K562 (cell line): ENCODE data around the gene TAF15. TPM values are rescaled to one million over a fixed set of nuclear protein-coding genes. Genes with fewer than 3 reads are reported as not detected.

ENCODE experiments used
- ATAC-seq: fragments of 200-7000 bp; cut with Tn5 transposase; 3 replicates; pipeline ENCODE4 v1.9.1; 2020; ENCODE audit warnings: moderate library complexity
- BruUV-seq: library from RNA; stranded (reverse); fragments of 400-500 nt; replicated peaks from 2 replicates; lab custom pipeline; 2021; lab: Mats Ljungman, UMichigan
- CTCF ChIA-PET: fragments of 300-600 bp; formaldehyde crosslinking; extraction: SDS; loops from one replicate; lab custom pipeline; 2021; ENCODE audit warnings: low intra/inter-chr PET ratio; lab: Yijun Ruan, JAX
- POLR2A ChIA-PET: fragments of 300-600, 350-650 bp; sonication (Branson Sonifier 250); formaldehyde crosslinking; extraction: SDS; loops from one replicate; lab custom pipeline; 2021; ENCODE audit warnings: antibody characterized with exemption, inconsistent platforms; lab: Yijun Ruan, JAX
- DNase-seq, 4 experiments: peaks; one replicate each; pipeline versions ENCODE4 v3.0.0 to v3.0.0-alpha.2; 2011 to 2018; ENCODE audit warnings: low spot score in 3 of 4, mixed read lengths in 3 of 4; ENCODE audit errors: extremely low read depth in 1 of 4
- FAIRE-seq: peaks from 2 replicates; lab custom pipeline; 2011; peaks lifted over from hg19 to GRCh38; lab: Jason Lieb, UNC
- H2AFZ ChIP-seq: 2 replicates; pipeline ENCODE4 v1.6.0; 2011; ENCODE audit warnings: low read depth, low read length, control low read depth, inconsistent platforms
- H3K27ac ChIP-seq: fragments of 200-600 bp; 3 replicates; pipeline ENCODE4 v1.8.0; 2011; ENCODE audit warnings: low read depth, mild to moderate bottlenecking, control low read depth, inconsistent platforms, low read length, moderate library complexity, mixed read lengths; ENCODE audit errors: extremely low read depth
- H3K27me3 ChIP-seq, 2 experiments: fragments of 300-600 bp in 1 of 2; 2 replicates in 1 of 2; 3 replicates in 1 of 2; pipeline versions ENCODE4 v1.6.0 to v1.8.0; 2011; ENCODE audit warnings: inconsistent platforms in 2 of 2, low read length in 2 of 2, mild to moderate bottlenecking in 1 of 2, mixed read lengths in 1 of 2, moderate library complexity in 1 of 2; ENCODE audit not compliant: control insufficient read depth in 2 of 2, insufficient read depth in 2 of 2
- H3K36me3 ChIP-seq: fragments of 300-600 bp; 3 replicates; pipeline ENCODE4 v1.8.0; 2011; ENCODE audit warnings: mild to moderate bottlenecking, low read length, inconsistent platforms; ENCODE audit not compliant: control insufficient read depth, insufficient read depth
- H3K4me1 ChIP-seq, 2 experiments: fragments of 200-600 bp in 1 of 2; replicated peaks in 1 of 2; 2 replicates in 1 of 2; 3 replicates in 1 of 2; pipeline versions ENCODE4 v1.5.1 to v1.8.0; 2011; ENCODE audit warnings: inconsistent platforms in 2 of 2, low read length in 2 of 2, mild to moderate bottlenecking in 1 of 2, mixed read lengths in 1 of 2, moderate library complexity in 1 of 2; ENCODE audit not compliant: control insufficient read depth in 2 of 2, insufficient read depth in 2 of 2
- H3K4me2 ChIP-seq: 2 replicates; pipeline ENCODE4 v1.6.1; 2011; ENCODE audit warnings: low read length, control low read depth, inconsistent platforms, mixed read lengths; ENCODE audit not compliant: insufficient read depth
- H3K4me3 ChIP-seq: fragments of 200-600 bp; sonication (generic), shearing (Covaris generic); 2 replicates; pipeline ENCODE4 v1.5.1; 2016; ENCODE audit warnings: control low read depth, inconsistent platforms
- H3K79me2 ChIP-seq: fragments of 200-600 bp; 3 replicates; pipeline ENCODE4 v1.8.0; 2011; ENCODE audit warnings: low read length, inconsistent platforms; ENCODE audit not compliant: control insufficient read depth, insufficient read depth
- H3K9ac ChIP-seq, 2 experiments: 2 replicates each; pipeline versions ENCODE4 v1.6.0 to v1.6.1; 2011; ENCODE audit warnings: low read depth in 2 of 2, low read length in 2 of 2, control low read depth in 1 of 2, inconsistent platforms in 1 of 2, mild to moderate bottlenecking in 1 of 2, mixed read lengths in 1 of 2; ENCODE audit not compliant: insufficient read depth in 1 of 2
- H3K9me1 ChIP-seq: one replicate; pipeline ENCODE4 v1.6.0; 2011; ENCODE audit warnings: inconsistent platforms, mild to moderate bottlenecking, low read length, moderate library complexity; ENCODE audit not compliant: control insufficient read depth, insufficient read depth
- H3K9me3 ChIP-seq: replicated peaks from 2 replicates; pipeline ENCODE4 v1.5.1; 2011; ENCODE audit warnings: low read depth, low read length, inconsistent platforms; ENCODE audit not compliant: control insufficient read depth, insufficient read depth
- H4K20me1 ChIP-seq: replicated peaks from 2 replicates; pipeline ENCODE4 v1.6.1; 2011; ENCODE audit warnings: low read length, inconsistent platforms, mixed read lengths; ENCODE audit not compliant: control insufficient read depth, insufficient read depth
- ASH1L ChIP-seq: fragments of 450-650 bp; IDR thresholded peaks from 2 replicates; pipeline ENCODE4 v1.6.1; 2018; ENCODE audit warnings: borderline replicate concordance, mild to moderate bottlenecking, low read depth; ENCODE audit not compliant: partially characterized antibody
- FOXJ3 ChIP-seq: sonication (generic); formaldehyde crosslinking; IDR thresholded peaks from 2 replicates; pipeline ENCODE4 v1.4.0; 2020; ENCODE audit warnings: mild to moderate bottlenecking, missing genetic modification reagents
- HMG20B ChIP-seq: fragments of 250-450 bp; sonication (Bioruptor Pico); IDR thresholded peaks from 2 replicates; pipeline ENCODE4 v1.5.0; 2021; ENCODE audit warnings: mild to moderate bottlenecking
- JUNB ChIP-seq: fragments of 450-650 bp; formaldehyde crosslinking; conservative IDR thresholded peaks from 2 replicates; pipeline ENCODE4 v1.4.0; 2020; ENCODE audit warnings: mild to moderate bottlenecking
- NRF1 ChIP-seq, 2 experiments: fragments of 450-650 bp; IDR thresholded peaks in 1 of 2; conservative IDR thresholded peaks in 1 of 2; 2 replicates each; pipeline ENCODE4 v1.6.1; 2014; ENCODE audit warnings: mild to moderate bottlenecking in 2 of 2
- RBM17 ChIP-seq: fragments of 200-400 bp; formaldehyde crosslinking; IDR thresholded peaks from 2 replicates; pipeline ENCODE4 v1.6.1; 2017; ENCODE audit warnings: low read depth, mild to moderate bottlenecking, low read length, borderline replicate concordance
- ZNF830 ChIP-seq: fragments of 250-450 bp; sonication (Bioruptor Pico); IDR thresholded peaks from 2 replicates; pipeline ENCODE4 v1.5.0; 2021; ENCODE audit warnings: mild to moderate bottlenecking
- WGBS: fragments of 100-300 bp; shearing (Covaris generic); methylation state at CpG from one replicate; pipeline ENCODE4 v1.1.6; 2016; ENCODE audit warnings: low coverage, mixed read lengths; ENCODE audit not compliant: insufficient coverage; ENCODE audit errors: missing lambda C conversion rate; 5-methylcytosine and 5-hydroxymethylcytosine counted together
- in situ Hi-C: fragments of 300-500 bp; cut with MboI; formaldehyde crosslinking; loops from 4 replicates; pipeline ENCODE4 v1.15.0; 2018; ENCODE audit warnings: inconsistent platforms, mixed read lengths
- intact Hi-C: fragments of 100-400 bp; cut with micrococcal nuclease; formaldehyde crosslinking; loops from 2 replicates; pipeline ENCODE4 v1.14.2; 2022
- polyA plus RNA-seq, 8 experiments: library from polyadenylated mRNA; depleted of rRNA in 4 of 8; stranded (reverse) in 5 of 8; unstranded in 3 of 8; fragments of >200 nt; fragmentation: Nextera tagmentation in 2 of 8; fragmentation: Illumina TruSeq in 1 of 8; extraction: Ambion mirVana in 2 of 8; extraction: Trizol in 1 of 8; gene quantifications; 2 replicates each; pipeline versions ENCODE4 v1.2.1 to v1.2.3, GENCODE V29; 2011 to 2014; ENCODE audit warnings: inconsistent platforms in 1 of 8, missing spikeins in 1 of 8
- total RNA-seq, 7 experiments: library from RNA; depleted of rRNA in 6 of 7; stranded (reverse); fragments of >200 nt in 6 of 7; fragmentation: Illumina TruSeq in 2 of 7; extraction: Trizol in 2 of 7; gene quantifications; 2 replicates each; pipeline versions ENCODE4 v1.2.1 to v1.2.3, GENCODE V29; 2011 to 2021; ENCODE audit warnings: low replicate concordance in 1 of 7

TAF15 gene
- total and polyA plus RNA-seq, 9 of the 15 experiments (the other 6 are each of a cell fraction or from before 2014, with no cell fraction given): 4.1 to 272 (median 56.8) TPM

- no peak for TF ChIP-seq FOXJ3 (CRISPR knock-in tag)
- no peak for TF ChIP-seq JUNB (CRISPR knock-in tag)
- TF ChIP-seq HMG20B (CRISPR knock-in tag): no peak
- TF ChIP-seq ZNF830 (CRISPR knock-in tag): no peak
- TF ChIP-seq NRF1 (conservative IDR thresholded peaks at IDR 0.05 in 1 of 2, IDR thresholded peaks at IDR 0.05 in 1 of 2): no peak
- no peak for TF ChIP-seq RBM17
- no peak for TF ChIP-seq ASH1L
- ChIA-PET POLR2A (interaction anchor here (0.7 to 2.8 kb wide), 9 partner anchors 11 to 158 kb away, joined by 3 to 19 read pairs (median 4); no protein-coding TSS in a partner anchor), CTCF (no interaction called here)
- H3K79me2 ChIP-seq: no peaks in the 10 kb centered on the region
- H3K27me3 ChIP-seq: no peaks in the 10 kb centered on the region
- no peaks in the 10 kb centered on the region for H3K9me3 ChIP-seq
- ATAC-seq: no peak
- H3K4me1 ChIP-seq: no peaks in the 10 kb centered on the region
- H3K4me2 ChIP-seq: no peak overlapping the region
- H3K9me1 ChIP-seq: no peaks in the 10 kb centered on the region
- no TSS peak for BruUV-seq
- H4K20me1 ChIP-seq: no peaks in the 10 kb centered on the region
- H3K27ac ChIP-seq: no peak overlapping the region
- WGBS: 94% methylated on average over 2 of the region's 2 CpGs
- H3K36me3 ChIP-seq: peaks cover 72% of the 10 kb centered on the region
- no peak for FAIRE-seq
- intact Hi-C loops: loop anchor here (5.0 to 10.0 kb wide), 2 partner anchors 95 to 228 kb away; partner anchors contain the start of gene LYZL6
- DNase-seq: no peak
- no peak overlapping the region for H2AFZ ChIP-seq
- H3K4me3 ChIP-seq: no peak overlapping the region
- in situ Hi-C loops: no loop called here
- no peak overlapping the region for H3K9ac ChIP-seq
These were observed 37.7 kb downstream of the TAF15 start for GRCh38 chr17:35847006-35847405.
